ENCODE results near the gene TCF7L2. TPM values are rescaled to one million over a fixed set of nuclear protein-coding genes. Genes with fewer than 3 reads are reported as not detected.

TCF7L2 gene
- total RNA-seq, 1 donor = 8.8 TPM

GRCh38 chr10:113178771-113179170, 228.7 kb downstream of the TCF7L2 start:
- TF ChIP-seq CTCF (IDR thresholded peaks at IDR 0.05; ENCODE audit: insufficient read depth, low read length) = no peak
- DNase-seq (ENCODE audit: low read depth) = no peak

GRCh38 chr10:113179265-113179664, 229.2 kb downstream of the TCF7L2 start:
- no peak overlapping the region for H3K4me3 ChIP-seq (ENCODE audit: low read depth, low read length)
- no peak for DNase-seq (ENCODE audit: low read depth)
- TF ChIP-seq CTCF (IDR thresholded peaks at IDR 0.05; ENCODE audit: insufficient read depth, low read length) = no peak

More at GRCh38 chr10:113178771-113179170, 228.7 kb downstream of the TCF7L2 start:
- H3K4me3 ChIP-seq (ENCODE audit: low read depth, low read length) = no peak overlapping the region

GRCh38 chr10:113179966-113180365, 229.9 kb downstream of the TCF7L2 start:
- no peak for TF ChIP-seq CTCF (IDR thresholded peaks at IDR 0.05; ENCODE audit: insufficient read depth, low read length)
- no peak for DNase-seq (ENCODE audit: low read depth)
- H3K4me3 ChIP-seq (ENCODE audit: low read depth, low read length) = no peak overlapping the region

GRCh38 chr10:113180401-113181154, 230.5 kb downstream of the TCF7L2 start:
- no peak for TF ChIP-seq CTCF (IDR thresholded peaks at IDR 0.05; ENCODE audit: insufficient read depth, low read length)
- no peak overlapping the region for H3K4me3 ChIP-seq (ENCODE audit: low read depth, low read length)
- DNase-seq (ENCODE audit: low read depth) = no peak

- no peak for TF ChIP-seq CTCF (IDR thresholded peaks at IDR 0.05; ENCODE audit: insufficient read depth, low read length)
- no peak overlapping the region for H3K4me3 ChIP-seq (ENCODE audit: low read depth, low read length)
- no peak for DNase-seq (ENCODE audit: low read depth)
These were observed 232.1 kb downstream of the TCF7L2 start for GRCh38 chr10:113182154-113182553.

- no peak for TF ChIP-seq CTCF (IDR thresholded peaks at IDR 0.05; ENCODE audit: insufficient read depth, low read length)
- H3K4me3 ChIP-seq (ENCODE audit: low read depth, low read length) = no peak overlapping the region
- no peak for DNase-seq (ENCODE audit: low read depth)
These were observed 233.5 kb downstream of the TCF7L2 start for GRCh38 chr10:113183573-113183972.

Measured in fibroblast of the aortic adventitia (primary cell).